Esophagus muscularis mucosa (tissue), 4 donors: ENCODE results near the gene GPR156.
"Not testable (repeated sequence)": the region's sequence is repeated elsewhere in the genome, so short reads cannot be mapped to it uniquely, and the experiment has no call there.

Experiments
- CTCF ChIP-seq, 3 experiments: fragments of 200-600 bp in 2 of 3; fragments of 450-650 bp in 1 of 3; sonication (generic) in 2 of 3; IDR thresholded peaks; one replicate each; pipeline ENCODE4 v1.5.1; 2017 to 2019; ENCODE audit warnings: antibody characterized with exemption in 3 of 3, mild to moderate bottlenecking in 2 of 3, moderate library complexity in 1 of 3
- EP300 ChIP-seq: sonication (generic); formaldehyde crosslinking; IDR thresholded peaks from one replicate; pipeline ENCODE4 v1.6.1; 2017; ENCODE audit warnings: antibody characterized with exemption
- POLR2A ChIP-seq: fragments of 450-650 bp; IDR thresholded peaks from one replicate; pipeline ENCODE4 v1.6.1; 2017; ENCODE audit warnings: antibody characterized with exemption, moderate library complexity, mild to moderate bottlenecking, low read depth
- POLR2AphosphoS5 ChIP-seq, 2 donors: sonication (generic); formaldehyde crosslinking; IDR thresholded peaks; one replicate each; pipeline ENCODE4 v1.6.1; 2017; ENCODE audit warnings: antibody characterized with exemption in 2 of 2

- TF ChIP-seq CTCF (IDR thresholded peaks at IDR 0.05); POLR2AphosphoS5 (IDR thresholded peaks at IDR 0.05); POLR2A; EP300: not testable (repeated sequence)
These were observed 129.3 kb downstream of the GPR156 start for GRCh38 chr3:120155694-120156093.
